LNCaP clone FGC (cell line): ENCODE results near the gene CNIH2.

Experiments used
- DNase-seq: peaks from one replicate; pipeline ENCODE4 v3.0.0-alpha.2; 2011; ENCODE audit warnings: low read depth
- H3K4me3 ChIP-seq: 2 replicates; pipeline ENCODE4 v1.5.1; 2011; ENCODE audit warnings: mild to moderate bottlenecking, low read depth, low read length, control low read depth
- CTCF ChIP-seq: IDR thresholded peaks from 2 replicates; pipeline ENCODE4 v1.5.1; 2012; ENCODE audit warnings: mild to moderate bottlenecking; ENCODE audit not compliant: control insufficient read depth, insufficient read depth; ENCODE audit errors: extremely low read depth

The CNIH2 gene

GRCh38 chr11:66267379-66268243 lies 10.4 kb upstream of the CNIH2 start:
- peak overlapping the region; percentile 96 for H3K4me3 ChIP-seq
- no peak for DNase-seq
- no peak for TF ChIP-seq CTCF

- peak; percentile 98 for DNase-seq
- TF ChIP-seq CTCF = no peak
- peak within 1 kb of the TSS; percentile 96 for H3K4me3 ChIP-seq
Measured at GRCh38 chr11:66268244-66268951, 9.6 kb upstream of the CNIH2 start, which contains the start of gene RAB1B. RAB1B (plus strand) TSS chr11:66268639; CDS start chr11:66268680, 41 bp downstream.

GRCh38 chr11:66268952-66269905 lies 8.7 kb upstream of the CNIH2 start:
- peak overlapping the region; percentile 96 for H3K4me3 ChIP-seq
- DNase-seq = no peak
- no peak for TF ChIP-seq CTCF

- no peak for TF ChIP-seq CTCF
- no peak overlapping the region for H3K4me3 ChIP-seq
- no peak for DNase-seq
Measured at GRCh38 chr11:66271816-66272215, 6.2 kb upstream of the CNIH2 start.

- no peak for TF ChIP-seq CTCF
- no peak overlapping the region for H3K4me3 ChIP-seq
- no peak for DNase-seq
Measured at GRCh38 chr11:66272596-66272995, 5.4 kb upstream of the CNIH2 start.

GRCh38 chr11:66274219-66274618 lies 3.8 kb upstream of the CNIH2 start:
- DNase-seq = no peak
- no peak for TF ChIP-seq CTCF
- no peak overlapping the region for H3K4me3 ChIP-seq
